ENCODE measurements around the gene RER1.
A peak's percentile ranks its signal among the peaks of the same experiment; 100 is the strongest.

DNA sequence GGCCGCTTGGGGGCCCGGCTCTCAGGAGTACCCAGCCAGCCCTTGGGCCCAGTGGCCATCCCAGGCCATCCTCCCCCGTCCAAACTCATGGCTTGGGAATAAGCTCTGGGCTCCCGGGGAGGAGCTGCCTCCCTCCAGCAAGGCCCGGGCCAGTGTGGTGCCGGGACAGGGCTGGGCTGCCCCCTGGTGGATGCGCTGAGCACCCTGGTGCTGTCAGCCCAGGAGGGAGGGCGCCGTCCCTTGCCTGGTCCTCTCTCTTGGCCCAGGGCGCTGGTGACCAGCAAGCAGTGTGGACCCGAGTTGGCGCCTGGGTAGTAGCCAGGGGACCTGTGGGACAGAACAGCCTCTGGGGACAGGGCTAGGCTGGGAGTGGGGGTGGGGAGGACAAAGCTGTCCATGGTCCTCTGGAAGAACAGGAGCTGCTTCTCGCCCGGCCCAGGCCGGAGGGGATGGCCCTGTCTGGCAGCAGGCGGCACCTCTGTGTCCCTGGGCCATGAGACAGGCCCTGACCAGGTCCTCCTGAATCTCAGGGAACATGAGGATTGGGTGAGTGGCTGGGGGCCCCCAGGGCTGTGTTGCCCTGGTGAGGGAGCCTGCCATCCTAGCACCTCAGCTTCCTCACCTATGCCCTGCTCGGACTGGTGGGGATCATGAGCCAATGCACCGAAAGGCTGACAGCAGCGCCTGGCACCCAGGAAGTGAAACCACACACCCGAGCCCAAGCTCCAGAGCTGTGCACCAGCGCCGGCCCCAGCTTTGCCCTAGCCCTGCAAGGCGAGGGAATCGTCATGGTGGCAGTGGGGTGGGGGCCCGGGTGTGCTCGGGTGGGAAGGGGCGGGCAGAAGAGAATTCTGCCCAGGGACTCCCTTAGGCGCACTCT is 9.7 kb upstream of the RER1 start:
- TF ChIP-seq, protein P1, sequence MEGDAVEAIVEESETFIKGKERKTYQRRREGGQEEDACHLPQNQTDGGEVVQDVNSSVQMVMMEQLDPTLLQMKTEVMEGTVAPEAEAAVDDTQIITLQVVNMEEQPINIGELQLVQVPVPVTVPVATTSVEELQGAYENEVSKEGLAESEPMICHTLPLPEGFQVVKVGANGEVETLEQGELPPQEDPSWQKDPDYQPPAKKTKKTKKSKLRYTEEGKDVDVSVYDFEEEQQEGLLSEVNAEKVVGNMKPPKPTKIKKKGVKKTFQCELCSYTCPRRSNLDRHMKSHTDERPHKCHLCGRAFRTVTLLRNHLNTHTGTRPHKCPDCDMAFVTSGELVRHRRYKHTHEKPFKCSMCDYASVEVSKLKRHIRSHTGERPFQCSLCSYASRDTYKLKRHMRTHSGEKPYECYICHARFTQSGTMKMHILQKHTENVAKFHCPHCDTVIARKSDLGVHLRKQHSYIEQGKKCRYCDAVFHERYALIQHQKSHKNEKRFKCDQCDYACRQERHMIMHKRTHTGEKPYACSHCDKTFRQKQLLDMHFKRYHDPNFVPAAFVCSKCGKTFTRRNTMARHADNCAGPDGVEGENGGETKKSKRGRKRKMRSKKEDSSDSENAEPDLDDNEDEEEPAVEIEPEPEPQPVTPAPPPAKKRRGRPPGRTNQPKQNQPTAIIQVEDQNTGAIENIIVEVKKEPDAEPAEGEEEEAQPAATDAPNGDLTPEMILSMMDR (IDR thresholded peaks at IDR 0.05 in 4 of 5, conservative IDR thresholded peaks at IDR 0.05 in 1 of 5): peak; percentile 72 to 92 (median 88)
- TF ChIP-seq POLR2A (IDR thresholded peaks at IDR 0.05): no peak

Data from gastrocnemius medialis (tissue), 4 donors.